Nephron progenitor cell (in vitro differentiated cells): Measurements from ENCODE around the gene ALKBH2.
A peak's percentile ranks its signal among the peaks of the same experiment; 100 is the strongest.

ENCODE experiments used
- DNase-seq: peaks from one replicate; pipeline ENCODE4 v3.0.0; 2021
- H3K27ac Mint-ChIP-seq: 2 replicates; pipeline ENCODE4 v1.8.0; 2021; ENCODE audit warnings: mild to moderate bottlenecking, moderate library complexity, mixed read lengths
- H3K27me3 Mint-ChIP-seq: 2 replicates; pipeline ENCODE4 v1.8.0; 2021; ENCODE audit warnings: mild to moderate bottlenecking, low read depth, mixed read lengths; ENCODE audit not compliant: poor library complexity
- H3K36me3 Mint-ChIP-seq: 2 replicates; pipeline ENCODE4 v1.8.0; 2021; ENCODE audit warnings: low read depth, mixed read lengths
- H3K4me1 Mint-ChIP-seq: 2 replicates; pipeline ENCODE4 v1.8.0; 2021; ENCODE audit warnings: mixed read lengths
- H3K4me3 Mint-ChIP-seq: 2 replicates; pipeline ENCODE4 v1.8.0; 2021; ENCODE audit warnings: mild to moderate bottlenecking, moderate library complexity, mixed read lengths
- H3K9me3 Mint-ChIP-seq: 2 replicates; pipeline ENCODE4 v1.8.0; 2021; ENCODE audit warnings: mild to moderate bottlenecking, moderate library complexity, mixed read lengths
- TF ChIP-seq, protein P1 (sequence below): fragments of 200-600 bp; sonication (generic); IDR thresholded peaks from 2 replicates; pipeline ENCODE4 v1.5.0; 2021; ENCODE audit warnings: antibody characterized with exemption

The ALKBH2 gene

DNA sequence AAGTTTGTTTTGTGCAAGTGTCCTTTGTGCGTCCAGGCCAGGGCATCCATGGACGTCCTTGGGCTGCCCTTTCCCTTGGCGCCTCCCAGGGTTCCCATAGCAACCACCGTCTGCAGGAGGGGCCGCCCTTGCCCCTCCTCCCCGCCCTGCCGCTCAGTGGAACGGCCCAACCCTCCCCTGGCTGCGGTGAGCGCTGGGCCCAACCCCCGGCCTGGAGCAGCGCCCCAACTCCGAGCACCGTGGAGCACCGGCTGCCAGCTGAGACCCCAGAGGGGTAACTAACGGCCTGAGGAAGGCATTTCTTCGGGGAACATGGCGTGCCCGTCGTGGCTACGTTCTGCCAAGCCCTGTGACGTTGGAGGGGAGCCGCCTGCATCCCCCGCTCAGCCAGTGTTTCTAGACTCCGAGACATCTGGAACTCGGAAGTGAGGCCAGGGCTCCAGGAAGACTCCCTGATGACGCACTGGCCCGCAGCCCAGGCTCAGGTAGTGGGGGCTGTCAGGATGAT lies 17.8 kb upstream of the ALKBH2 start:
- Mint-ChIP-seq H3K36me3 (peaks cover 33% of the 10 kb centered on the region), H3K27me3 (no peaks in the 10 kb centered on the region), H3K27ac (peak overlapping the region; percentile 97), H3K9me3 (no peaks in the 10 kb centered on the region), H3K4me1 (peaks cover 54% of the 10 kb centered on the region), H3K4me3 (peak overlapping the region; percentile 76)
- TF ChIP-seq, protein P1, sequence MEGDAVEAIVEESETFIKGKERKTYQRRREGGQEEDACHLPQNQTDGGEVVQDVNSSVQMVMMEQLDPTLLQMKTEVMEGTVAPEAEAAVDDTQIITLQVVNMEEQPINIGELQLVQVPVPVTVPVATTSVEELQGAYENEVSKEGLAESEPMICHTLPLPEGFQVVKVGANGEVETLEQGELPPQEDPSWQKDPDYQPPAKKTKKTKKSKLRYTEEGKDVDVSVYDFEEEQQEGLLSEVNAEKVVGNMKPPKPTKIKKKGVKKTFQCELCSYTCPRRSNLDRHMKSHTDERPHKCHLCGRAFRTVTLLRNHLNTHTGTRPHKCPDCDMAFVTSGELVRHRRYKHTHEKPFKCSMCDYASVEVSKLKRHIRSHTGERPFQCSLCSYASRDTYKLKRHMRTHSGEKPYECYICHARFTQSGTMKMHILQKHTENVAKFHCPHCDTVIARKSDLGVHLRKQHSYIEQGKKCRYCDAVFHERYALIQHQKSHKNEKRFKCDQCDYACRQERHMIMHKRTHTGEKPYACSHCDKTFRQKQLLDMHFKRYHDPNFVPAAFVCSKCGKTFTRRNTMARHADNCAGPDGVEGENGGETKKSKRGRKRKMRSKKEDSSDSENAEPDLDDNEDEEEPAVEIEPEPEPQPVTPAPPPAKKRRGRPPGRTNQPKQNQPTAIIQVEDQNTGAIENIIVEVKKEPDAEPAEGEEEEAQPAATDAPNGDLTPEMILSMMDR = no peak
- DNase-seq = peak; percentile 86

DNA sequence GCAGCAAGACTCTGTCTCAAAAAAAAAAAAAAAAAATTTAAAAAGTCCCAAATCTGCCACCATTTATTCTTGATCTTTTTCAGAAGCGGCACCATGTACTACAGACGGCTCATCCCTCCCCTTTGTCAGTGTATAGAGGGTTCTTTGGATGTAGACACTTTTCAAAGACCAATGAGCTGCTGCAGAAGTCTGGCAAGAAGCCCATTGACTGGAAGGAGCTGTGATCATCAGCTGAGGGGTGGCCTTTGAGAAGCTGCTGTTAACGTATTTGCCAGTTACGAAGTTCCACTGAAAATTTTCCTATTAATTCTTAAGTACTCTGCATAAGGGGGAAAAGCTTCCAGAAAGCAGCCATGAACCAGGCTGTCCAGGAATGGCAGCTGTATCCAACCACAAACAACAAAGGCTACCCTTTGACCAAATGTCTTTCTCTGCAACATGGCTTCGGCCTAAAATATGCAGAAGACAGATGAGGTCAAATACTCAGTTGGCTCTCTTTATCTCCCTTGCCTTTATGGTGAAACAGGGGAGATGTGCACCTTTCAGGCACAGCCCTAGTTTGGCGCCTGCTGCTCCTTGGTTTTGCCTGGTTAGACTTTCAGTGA lies 16.6 kb upstream of the ALKBH2 start:
- Mint-ChIP-seq H3K27ac (peak overlapping the region; percentile 97), H3K4me3 (no peak overlapping the region), H3K4me1 (peaks cover 42% of the 10 kb centered on the region), H3K27me3 (no peaks in the 10 kb centered on the region), H3K36me3 (peaks cover 44% of the 10 kb centered on the region), H3K9me3 (no peaks in the 10 kb centered on the region)
- TF ChIP-seq, protein P1 = no peak
- DNase-seq = no peak

DNA sequence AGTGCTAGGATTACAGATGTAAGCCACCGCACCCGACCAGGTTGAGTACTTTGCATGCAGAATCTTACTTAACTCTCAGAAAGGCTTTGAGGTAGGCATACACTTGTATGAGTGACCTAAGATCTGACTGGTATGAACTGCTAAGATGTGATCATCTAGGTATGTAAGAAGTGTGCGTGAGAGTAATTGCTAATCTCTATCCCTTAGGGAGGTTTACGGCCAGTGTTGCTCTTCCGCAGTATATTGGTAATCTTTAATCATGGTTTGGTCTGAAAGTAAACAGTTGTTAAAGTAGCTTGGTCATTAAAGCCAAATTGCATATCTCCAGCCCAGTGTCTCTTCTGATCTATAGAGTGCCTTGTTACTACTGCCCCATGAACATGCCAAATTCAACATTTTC lies 11.9 kb upstream of the ALKBH2 start:
- Mint-ChIP-seq H3K27me3 (no peaks in the 10 kb centered on the region), H3K4me3 (no peak overlapping the region), H3K9me3 (no peaks in the 10 kb centered on the region), H3K27ac (peak overlapping the region; percentile 18), H3K4me1 (peaks cover 9% of the 10 kb centered on the region), H3K36me3 (peaks cover 79% of the 10 kb centered on the region)
- TF ChIP-seq, protein P1 = no peak
- DNase-seq = no peak

DNA sequence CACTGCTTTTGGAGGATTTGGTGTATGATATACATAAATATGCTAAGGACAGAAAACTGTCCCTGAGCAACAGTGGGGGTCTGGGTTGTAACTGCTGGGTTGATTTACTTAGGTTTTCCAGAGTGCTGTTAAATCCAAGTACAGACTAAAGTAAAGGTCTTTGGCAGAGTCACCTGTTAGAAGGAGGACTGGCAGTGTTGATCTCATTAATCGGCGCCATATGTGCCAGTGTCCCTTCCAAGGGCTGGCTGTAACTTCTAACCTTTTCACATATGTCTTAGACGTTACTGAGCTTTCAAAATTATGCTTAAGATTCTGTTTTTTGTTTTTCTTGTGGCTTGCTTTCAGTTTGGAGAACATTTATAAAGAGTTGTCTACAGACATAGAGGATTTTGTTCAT lies 9.2 kb upstream of the ALKBH2 start:
- Mint-ChIP-seq H3K27ac (peak overlapping the region; percentile 57), H3K27me3 (no peaks in the 10 kb centered on the region), H3K4me1 (peaks cover 27% of the 10 kb centered on the region), H3K36me3 (peaks cover 74% of the 10 kb centered on the region), H3K9me3 (no peaks in the 10 kb centered on the region), H3K4me3 (no peak overlapping the region)
- DNase-seq = no peak
- TF ChIP-seq, protein P1 = no peak

DNA sequence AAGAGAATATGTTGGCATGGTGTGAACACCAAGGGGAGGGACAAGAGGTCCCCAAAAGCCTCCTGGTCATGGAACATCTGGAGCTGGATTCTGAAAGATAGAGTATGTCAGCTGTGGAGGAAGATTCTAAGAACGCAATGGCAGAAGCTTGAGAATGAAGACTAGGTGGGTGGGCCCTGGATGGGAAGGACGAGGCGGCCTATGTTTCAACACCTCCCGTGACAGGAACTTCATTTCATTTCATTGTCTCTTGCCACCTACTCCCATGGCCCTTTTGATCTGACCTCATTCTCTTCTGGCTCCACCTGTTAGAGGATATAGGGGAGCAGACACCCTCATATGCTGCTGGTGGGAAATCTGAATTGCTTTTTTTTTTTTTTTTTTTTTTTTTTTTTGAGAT lies 7.5 kb upstream of the ALKBH2 start:
- Mint-ChIP-seq H3K4me1 (peaks cover 32% of the 10 kb centered on the region), H3K9me3 (no peaks in the 10 kb centered on the region), H3K4me3 (no peak overlapping the region), H3K27ac (no peak overlapping the region), H3K27me3 (no peaks in the 10 kb centered on the region), H3K36me3 (peaks cover 60% of the 10 kb centered on the region)
- TF ChIP-seq, protein P1 = no peak
- no peak for DNase-seq

DNA sequence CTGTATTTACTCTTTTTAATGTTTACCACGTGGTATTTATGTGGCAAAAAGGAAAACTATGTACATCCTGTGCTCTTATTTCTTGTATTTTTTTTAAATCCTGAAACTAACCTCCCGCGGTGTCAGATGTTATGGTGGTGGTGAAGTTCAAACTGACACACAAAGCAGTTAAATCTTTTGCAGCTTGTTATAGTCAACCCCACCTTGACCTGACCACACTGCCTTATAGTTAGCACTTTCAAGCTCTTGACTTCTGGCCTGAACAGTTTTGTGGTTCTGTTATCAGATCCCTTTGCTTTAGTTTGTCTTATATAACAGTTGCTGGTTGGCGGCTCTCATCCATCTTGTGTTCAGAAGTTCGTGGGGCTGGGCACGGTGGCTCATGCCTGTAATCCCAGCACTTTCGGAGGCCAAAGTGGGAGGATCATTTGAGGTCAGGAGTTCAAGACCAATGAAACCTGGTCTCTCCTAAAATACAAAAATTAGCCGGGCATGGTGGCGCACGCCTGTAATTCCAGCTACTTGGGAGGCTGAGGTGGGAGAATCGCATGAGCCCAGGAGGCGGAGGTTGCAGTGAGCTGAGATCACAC lies 6.3 kb upstream of the ALKBH2 start:
- Mint-ChIP-seq H3K4me3 (peak overlapping the region; percentile 88), H3K4me1 (peaks cover 41% of the 10 kb centered on the region), H3K36me3 (peaks cover 51% of the 10 kb centered on the region), H3K27ac (no peak overlapping the region), H3K27me3 (no peaks in the 10 kb centered on the region), H3K9me3 (no peaks in the 10 kb centered on the region)
- DNase-seq = no peak
- TF ChIP-seq, protein P1 = no peak
